Activated naive CD8-positive, alpha-beta T cell treated with anti-CD3 and anti-CD28 coated beads for 36 hours (primary cell): ENCODE data around the gene KRT36. TPM values are rescaled to one million over a fixed set of nuclear protein-coding genes. Genes with fewer than 3 reads are reported as not detected.
A peak's percentile ranks its signal among the peaks of the same experiment; 100 is the strongest.

ENCODE experiments used
- DNase-seq: peaks from one replicate; pipeline ENCODE4 v3.0.0; 2021
- H3K27ac Mint-ChIP-seq: one replicate; pipeline ENCODE4 v1.8.0; 2022; ENCODE audit warnings: mild to moderate bottlenecking, moderate library complexity, mixed read lengths
- H3K27me3 Mint-ChIP-seq: one replicate; pipeline ENCODE4 v1.8.0; 2022; ENCODE audit warnings: mild to moderate bottlenecking, mixed read lengths
- H3K36me3 Mint-ChIP-seq: one replicate; pipeline ENCODE4 v1.8.0; 2021; ENCODE audit warnings: mild to moderate bottlenecking, mixed read lengths
- H3K4me1 Mint-ChIP-seq: one replicate; pipeline ENCODE4 v1.8.0; 2021; ENCODE audit warnings: mixed read lengths
- H3K4me3 Mint-ChIP-seq: one replicate; pipeline ENCODE4 v1.8.0; 2022; ENCODE audit warnings: mild to moderate bottlenecking, moderate library complexity, mixed read lengths
- H3K9me3 Mint-ChIP-seq: one replicate; pipeline ENCODE4 v1.8.0; 2022; ENCODE audit warnings: mixed read lengths
- total RNA-seq, 2 experiments: library from RNA; stranded (reverse); gene quantifications; one replicate each; pipeline ENCODE4 v1.2.3, GENCODE V29; 2021

KRT36 gene
- total RNA-seq, 2 experiments from 2014 or later: not detected

DNA sequence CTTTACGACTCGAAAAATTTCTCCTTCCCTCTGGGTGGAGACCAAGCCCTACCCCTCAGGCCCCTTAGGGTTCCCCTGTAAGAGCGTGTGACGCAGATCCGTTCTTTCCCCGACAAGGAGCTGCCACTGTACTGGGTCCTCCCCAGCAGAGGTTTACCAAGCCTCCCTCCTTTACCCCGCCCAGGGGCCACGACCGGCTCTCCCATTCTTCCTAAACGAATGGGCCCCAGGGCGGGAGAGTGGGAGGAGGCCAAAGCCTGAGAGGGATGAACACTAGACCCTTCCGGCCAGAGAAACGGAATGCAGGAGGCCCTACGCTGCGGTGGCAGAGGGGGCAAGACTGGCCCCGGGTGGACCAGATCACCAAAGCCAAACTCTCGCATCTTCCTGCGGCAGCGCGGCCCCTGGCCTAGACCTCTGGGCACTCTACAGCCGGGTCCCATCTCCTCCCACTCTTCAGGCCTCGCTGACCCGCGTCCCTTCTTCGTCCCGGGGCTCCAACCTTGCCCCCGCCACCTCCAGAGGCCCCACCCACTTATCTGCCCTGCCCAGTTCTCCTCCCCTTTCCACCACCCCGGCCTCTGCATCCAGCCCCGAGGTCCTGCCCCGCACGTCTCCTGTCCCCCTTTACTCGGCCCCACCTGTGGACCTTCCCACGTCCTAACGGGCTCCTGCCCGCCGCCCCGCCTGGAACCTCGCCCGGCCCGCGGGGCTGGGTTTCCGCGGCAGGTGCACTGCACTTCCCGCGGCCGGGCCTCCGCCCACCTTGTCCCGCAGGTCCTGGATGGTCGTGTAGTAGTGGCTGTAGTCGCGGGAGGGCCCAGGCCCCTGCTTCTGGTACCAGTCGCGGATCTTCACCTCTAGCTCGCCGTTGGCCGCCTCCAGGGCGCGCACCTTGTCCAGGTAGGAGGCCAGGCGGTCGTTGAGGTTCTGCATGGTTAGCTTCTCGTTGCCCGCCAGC lies 37.6 kb upstream of the KRT36 start:
- Mint-ChIP-seq H3K36me3 (no peaks in the 10 kb centered on the region), H3K9me3 (no peaks in the 10 kb centered on the region), H3K27ac (no peak overlapping the region), H3K4me3 (peak overlapping the region; percentile 18), H3K27me3 (peaks cover 56% of the 10 kb centered on the region), H3K4me1 (peaks cover 14% of the 10 kb centered on the region)
- no peak for DNase-seq

DNA sequence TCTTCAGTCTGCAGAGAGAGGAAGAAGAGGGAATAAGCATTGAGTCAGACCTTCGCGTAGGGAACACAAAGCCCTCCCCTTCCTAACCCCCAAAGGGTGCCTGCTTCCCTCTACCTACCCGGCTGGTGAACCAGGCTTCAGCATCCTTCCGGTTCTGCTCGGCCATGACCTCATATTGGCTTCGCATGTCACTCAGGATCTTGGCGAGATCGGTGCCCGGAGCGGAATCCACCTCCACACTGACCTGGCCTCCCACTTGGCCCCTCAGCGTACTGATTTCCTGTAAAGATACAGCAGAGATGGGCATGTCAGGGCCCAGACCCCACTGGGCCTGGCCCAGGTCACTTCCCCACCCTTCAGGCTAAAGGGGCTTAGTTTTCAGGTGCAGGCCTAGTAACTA lies 34.6 kb upstream of the KRT36 start:
- Mint-ChIP-seq H3K27me3 (peaks cover 36% of the 10 kb centered on the region), H3K9me3 (no peaks in the 10 kb centered on the region)

DNA sequence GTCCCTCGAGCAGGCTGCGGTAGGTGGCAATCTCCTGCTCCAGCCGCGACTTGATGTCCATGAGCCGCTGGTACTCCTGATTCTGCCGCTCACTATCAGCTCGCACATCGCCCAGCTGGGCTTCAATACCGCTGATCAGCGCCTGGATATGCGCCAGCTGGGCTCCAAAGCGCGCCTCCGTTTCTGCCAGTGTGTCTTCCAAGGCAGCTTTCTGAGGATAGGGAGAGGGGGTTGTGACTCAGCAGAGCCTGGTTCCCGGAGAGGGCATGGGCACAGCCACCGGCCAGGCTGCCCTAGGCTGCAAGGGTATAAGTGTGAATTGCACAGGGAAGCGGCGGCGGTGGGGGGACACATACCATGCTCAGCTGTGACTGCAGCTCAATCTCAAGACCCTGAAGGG lies 34.1 kb upstream of the KRT36 start:
- no peak for DNase-seq
- H3K9me3 Mint-ChIP-seq: no peaks in the 10 kb centered on the region
- H3K4me3 Mint-ChIP-seq: no peak overlapping the region
- H3K27ac Mint-ChIP-seq: no peak overlapping the region
- no peaks in the 10 kb centered on the region for H3K36me3 Mint-ChIP-seq
- peaks cover 10% of the 10 kb centered on the region for H3K4me1 Mint-ChIP-seq
- peaks cover 31% of the 10 kb centered on the region for H3K27me3 Mint-ChIP-seq

More for the DNA sequence above, 34.6 kb upstream of the KRT36 start:
- H3K27ac Mint-ChIP-seq: no peak overlapping the region
- H3K4me3 Mint-ChIP-seq: no peak overlapping the region
- H3K4me1 Mint-ChIP-seq: peaks cover 14% of the 10 kb centered on the region
- no peak for DNase-seq
- H3K36me3 Mint-ChIP-seq: no peaks in the 10 kb centered on the region

DNA sequence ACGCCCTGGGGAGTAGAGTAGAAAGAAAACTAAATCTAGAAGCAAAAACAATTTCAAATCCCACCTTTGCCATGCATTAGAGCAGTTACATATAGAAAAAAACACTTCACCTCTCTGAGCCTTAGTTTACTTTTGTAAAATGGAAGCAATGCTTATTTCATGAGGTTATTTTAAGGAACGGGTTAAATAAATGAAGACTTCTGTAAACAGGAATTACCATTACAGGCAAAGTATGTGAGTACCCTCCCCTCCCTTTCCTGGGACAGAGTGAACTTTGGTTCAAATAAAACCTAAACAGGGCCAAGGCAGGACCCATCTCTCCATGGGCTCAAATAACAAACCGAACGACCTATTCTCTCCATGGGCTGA lies 33.5 kb upstream of the KRT36 start:
- no peaks in the 10 kb centered on the region for H3K36me3 Mint-ChIP-seq
- H3K27ac Mint-ChIP-seq: no peak overlapping the region
- H3K4me3 Mint-ChIP-seq: no peak overlapping the region
- DNase-seq: no peak
- peaks cover 7% of the 10 kb centered on the region for H3K4me1 Mint-ChIP-seq
- no peaks in the 10 kb centered on the region for H3K9me3 Mint-ChIP-seq
- peaks cover 25% of the 10 kb centered on the region for H3K27me3 Mint-ChIP-seq

DNA sequence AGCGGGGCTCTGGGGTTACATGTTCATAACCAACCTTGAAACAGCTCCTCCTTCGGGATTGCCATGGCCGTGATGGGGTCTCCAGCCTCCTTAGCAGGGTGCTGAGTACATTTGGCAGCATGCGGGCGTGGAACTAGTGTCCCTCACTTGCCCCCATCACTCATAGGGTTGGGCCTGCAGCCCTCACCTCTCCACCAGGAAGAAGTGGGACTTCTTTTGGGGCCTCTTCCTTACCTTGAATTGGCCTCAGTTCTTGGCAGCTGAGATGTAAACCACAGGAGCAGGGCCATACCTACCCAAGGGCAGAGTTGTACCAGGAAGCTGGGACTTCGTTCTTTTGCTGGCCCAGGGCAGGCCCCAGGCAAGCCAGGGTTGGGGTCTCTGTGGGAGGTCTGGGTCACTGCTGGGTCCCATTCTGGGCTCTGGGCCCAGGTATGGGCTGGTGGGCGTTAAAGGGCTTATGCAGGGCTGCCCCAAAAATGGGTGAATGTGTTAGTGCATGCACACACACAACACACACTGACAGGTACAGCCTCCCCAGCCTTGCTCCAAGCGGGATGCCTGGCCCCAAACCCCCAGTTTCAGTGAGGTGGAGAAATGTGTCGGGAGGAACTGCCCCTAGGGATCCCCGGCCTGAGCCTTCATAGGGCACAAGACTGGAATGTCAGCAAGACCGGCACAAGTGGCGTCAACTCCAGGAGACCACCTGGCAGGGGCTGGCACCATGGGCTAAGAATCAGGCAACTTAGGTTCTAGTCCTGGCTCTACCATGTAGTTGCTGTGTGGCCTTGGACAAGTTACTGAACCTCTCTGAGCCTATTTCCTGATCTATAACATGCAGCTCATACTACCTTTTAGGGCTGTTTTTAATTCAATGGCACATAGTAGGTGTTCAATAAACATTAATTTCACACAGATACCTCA lies 32.9 kb upstream of the KRT36 start:
- H3K4me3 Mint-ChIP-seq: no peak overlapping the region
- no peaks in the 10 kb centered on the region for H3K9me3 Mint-ChIP-seq
- peaks cover 19% of the 10 kb centered on the region for H3K27me3 Mint-ChIP-seq
- peaks cover 7% of the 10 kb centered on the region for H3K4me1 Mint-ChIP-seq
- H3K36me3 Mint-ChIP-seq: no peaks in the 10 kb centered on the region
- no peak for DNase-seq
- no peak overlapping the region for H3K27ac Mint-ChIP-seq

DNA sequence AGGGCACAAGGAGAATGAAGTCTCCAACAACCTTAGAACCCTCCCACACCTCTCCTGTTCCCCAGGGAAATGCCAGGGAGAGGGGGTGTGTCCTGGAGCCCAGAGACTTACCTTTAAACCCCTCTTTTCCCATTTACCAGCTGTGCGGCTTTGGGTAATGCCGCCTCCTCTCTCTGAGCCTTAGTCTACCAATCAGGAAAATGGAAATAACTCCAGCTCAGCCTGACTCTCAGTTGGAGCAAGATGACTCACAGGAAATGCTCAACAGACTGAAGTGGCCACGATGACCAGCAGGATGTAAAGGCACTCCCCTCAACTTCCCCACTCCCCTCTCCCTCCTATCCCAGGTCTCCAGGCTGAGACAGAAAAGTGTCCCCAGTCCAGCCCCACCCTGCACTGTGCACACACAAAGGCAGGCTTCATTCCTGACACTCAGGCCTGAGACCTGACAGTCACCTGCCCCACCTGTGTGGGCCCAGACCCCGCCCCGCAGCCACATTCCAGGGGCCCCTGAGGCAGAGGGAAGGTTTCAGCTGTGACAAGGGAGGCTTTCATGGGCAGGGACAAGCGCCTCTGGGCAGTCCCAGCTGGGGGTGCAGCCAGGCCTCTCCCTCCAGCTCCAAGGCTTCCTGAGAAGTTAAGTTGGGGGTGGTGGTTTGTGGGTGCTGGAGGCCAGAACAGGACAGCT lies 32.0 kb upstream of the KRT36 start:
- Mint-ChIP-seq H3K27me3 (peaks cover 11% of the 10 kb centered on the region), H3K4me1 (no peaks in the 10 kb centered on the region), H3K27ac (no peak overlapping the region), H3K36me3 (no peaks in the 10 kb centered on the region), H3K4me3 (no peak overlapping the region), H3K9me3 (no peaks in the 10 kb centered on the region)
- DNase-seq: no peak

DNA sequence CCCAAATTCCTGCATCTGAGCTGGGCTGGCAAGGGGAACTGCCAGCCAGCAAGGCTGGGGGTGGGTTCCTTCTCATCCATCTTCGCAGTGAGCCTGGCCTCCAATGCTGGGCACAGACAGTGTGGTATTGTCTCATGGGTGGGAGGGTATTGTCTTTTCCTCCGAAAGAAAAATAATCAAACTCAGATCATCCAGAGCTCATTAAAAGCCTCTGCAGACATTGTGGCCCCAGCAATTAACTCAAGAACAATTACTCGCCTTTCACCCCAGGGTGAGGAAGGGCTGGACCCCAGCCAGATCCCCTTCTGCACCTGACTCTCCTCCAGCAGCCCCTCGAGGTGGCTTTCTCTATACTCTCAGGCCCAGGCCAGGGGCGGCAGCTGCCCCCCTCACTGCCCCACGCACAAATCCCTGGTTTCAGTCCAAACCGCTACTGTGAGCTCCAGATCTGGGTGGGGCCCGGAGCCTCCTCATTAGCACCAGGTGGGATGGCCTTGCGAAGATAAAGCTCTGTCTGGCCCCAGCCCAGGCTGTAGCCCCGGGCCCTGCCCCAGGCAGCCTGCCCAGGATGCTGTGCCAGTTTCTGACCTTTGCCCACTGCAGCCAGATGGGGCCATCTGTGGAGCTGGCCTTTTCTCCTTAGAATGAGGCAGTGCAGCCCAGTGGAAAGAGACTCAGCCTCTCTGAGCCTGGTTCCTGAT lies 31.3 kb upstream of the KRT36 start:
- H3K36me3 Mint-ChIP-seq: no peaks in the 10 kb centered on the region
- no peak overlapping the region for H3K4me3 Mint-ChIP-seq
- H3K27ac Mint-ChIP-seq: no peak overlapping the region
- H3K4me1 Mint-ChIP-seq: no peaks in the 10 kb centered on the region
- DNase-seq: no peak
- H3K9me3 Mint-ChIP-seq: no peaks in the 10 kb centered on the region
- H3K27me3 Mint-ChIP-seq: peaks cover 5% of the 10 kb centered on the region

DNA sequence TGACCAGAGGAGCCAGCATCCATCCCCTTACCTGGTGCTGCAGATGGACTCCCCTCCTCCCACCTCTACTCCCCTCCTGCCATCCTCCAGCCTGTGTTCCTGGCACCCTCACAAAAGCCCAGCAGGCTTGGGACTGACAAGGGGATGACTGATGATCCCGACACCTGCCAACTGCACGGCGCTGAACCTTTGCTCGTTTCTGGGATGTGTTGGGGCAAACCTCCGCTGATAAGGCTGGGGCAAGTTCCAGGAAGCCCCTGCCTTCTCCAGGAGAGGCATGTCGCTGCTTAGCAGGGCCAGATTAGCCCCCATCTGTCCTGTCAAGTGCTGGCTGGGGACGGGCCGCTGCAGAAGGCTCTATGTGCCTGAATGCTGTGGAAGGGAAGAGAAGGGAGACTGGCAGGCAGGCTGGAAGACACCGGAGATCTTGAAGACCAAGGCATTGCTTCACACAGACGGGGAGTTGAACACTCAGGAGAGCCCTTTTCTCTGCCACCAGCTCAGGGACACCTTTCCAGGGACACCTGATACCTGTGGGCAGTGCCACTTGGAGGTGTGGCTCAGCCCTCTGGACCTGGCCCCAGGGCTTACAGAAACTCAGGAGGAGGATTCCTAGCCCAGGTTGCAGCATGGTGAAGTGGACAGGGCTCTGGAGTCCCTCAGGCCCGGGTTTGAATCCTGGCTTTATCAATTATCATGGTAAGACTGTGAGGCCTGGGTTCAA lies 30.0 kb upstream of the KRT36 start:
- Mint-ChIP-seq H3K4me1 (no peaks in the 10 kb centered on the region), H3K27me3 (no peaks in the 10 kb centered on the region), H3K36me3 (no peaks in the 10 kb centered on the region), H3K9me3 (no peaks in the 10 kb centered on the region), H3K27ac (no peak overlapping the region), H3K4me3 (no peak overlapping the region)
- DNase-seq: no peak

DNA sequence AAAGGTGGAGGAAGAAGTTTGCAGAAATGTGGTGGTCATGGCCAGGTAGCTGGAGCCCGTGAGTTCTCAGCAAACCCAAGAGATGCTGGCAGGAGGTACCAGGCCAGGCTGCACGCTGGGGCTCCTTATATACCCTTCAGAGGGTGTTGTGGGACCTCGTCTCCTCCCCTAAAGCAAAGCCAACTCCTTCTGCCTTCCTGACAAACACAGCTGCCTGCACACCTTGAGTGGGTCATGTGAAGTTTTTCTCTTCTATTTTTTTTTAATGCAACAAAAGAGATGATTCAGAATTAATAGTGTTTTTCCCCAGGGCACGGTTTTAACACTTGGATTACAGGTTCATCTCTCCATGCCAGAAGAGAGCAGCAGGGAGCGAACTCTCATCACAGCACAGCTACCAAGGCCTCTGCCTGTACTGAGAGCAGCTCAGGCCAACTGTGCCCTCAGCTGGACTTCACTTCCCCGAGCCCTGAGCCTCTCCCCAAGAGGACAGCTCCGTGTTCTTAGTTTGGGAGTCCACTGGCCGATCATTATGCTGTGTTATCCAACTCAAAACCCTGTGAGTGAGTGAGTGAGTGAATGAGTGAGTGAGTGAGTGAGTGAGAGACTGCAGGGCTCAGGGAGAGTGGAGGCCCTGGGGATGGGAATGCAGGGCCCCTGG lies 29.2 kb upstream of the KRT36 start, which contains the start of gene KRT15:
KRT15 (minus strand) TSS at position 102 of the 661 bp plus-strand sequence; CDS start at position 39, 63 bp downstream.
- no peaks in the 10 kb centered on the region for H3K36me3 Mint-ChIP-seq
- H3K4me1 Mint-ChIP-seq: no peaks in the 10 kb centered on the region
- H3K9me3 Mint-ChIP-seq: no peaks in the 10 kb centered on the region
- H3K4me3 Mint-ChIP-seq: no peak within 1 kb of the TSS
- no peak within 1 kb of the TSS for H3K27ac Mint-ChIP-seq
- no peak for DNase-seq
- no peaks in the 10 kb centered on the region for H3K27me3 Mint-ChIP-seq

DNA sequence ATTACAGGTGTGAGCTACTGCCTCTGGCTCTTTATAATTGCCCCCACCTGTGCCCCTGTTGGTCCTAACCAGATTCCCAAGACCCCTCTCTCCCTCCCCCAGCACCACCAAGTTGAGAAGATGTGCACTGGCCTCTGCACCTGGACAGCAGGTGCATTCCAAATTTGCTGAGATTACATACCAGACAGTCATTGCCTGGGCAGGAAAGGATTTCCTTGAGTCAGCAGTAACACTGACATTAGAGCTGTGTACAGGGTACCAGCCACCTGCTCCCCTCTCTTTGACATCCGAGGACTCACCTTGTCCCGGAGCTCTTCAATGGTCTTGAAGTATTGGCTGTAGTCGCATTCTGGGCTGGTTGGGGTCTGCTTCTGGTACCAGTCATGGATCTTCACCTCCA lies 28.3 kb upstream of the KRT36 start:
- Mint-ChIP-seq H3K9me3 (no peaks in the 10 kb centered on the region), H3K4me1 (no peaks in the 10 kb centered on the region), H3K27ac (no peak overlapping the region), H3K27me3 (no peaks in the 10 kb centered on the region), H3K4me3 (no peak overlapping the region), H3K36me3 (no peaks in the 10 kb centered on the region)
- no peak for DNase-seq

DNA sequence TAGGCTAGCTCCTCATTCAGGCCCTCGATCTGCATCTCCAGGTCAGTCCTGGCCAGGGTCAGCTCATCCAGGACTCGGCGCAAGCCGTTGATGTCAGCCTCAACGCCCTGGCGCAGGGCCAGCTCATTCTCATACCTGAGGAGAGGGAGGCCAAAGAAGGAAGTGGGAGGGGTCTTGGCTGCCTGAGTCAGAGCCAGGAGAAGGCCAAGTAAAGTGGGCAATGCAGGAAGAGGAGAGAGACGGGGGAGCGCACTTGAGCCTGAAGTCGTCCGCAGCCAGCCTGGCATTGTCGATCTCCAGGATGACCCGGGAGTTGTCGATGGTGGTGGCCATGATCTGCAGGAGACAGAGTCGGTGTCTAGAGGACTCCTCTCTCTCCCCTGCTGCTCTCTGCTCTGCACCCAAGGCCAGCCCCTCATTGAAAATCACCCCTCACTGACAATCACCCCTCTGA lies 27.1 kb upstream of the KRT36 start:
- H3K27me3 Mint-ChIP-seq: no peaks in the 10 kb centered on the region
- no peak overlapping the region for H3K4me3 Mint-ChIP-seq
- H3K9me3 Mint-ChIP-seq: no peaks in the 10 kb centered on the region
- no peaks in the 10 kb centered on the region for H3K4me1 Mint-ChIP-seq
- DNase-seq: no peak
- no peaks in the 10 kb centered on the region for H3K36me3 Mint-ChIP-seq
- no peak overlapping the region for H3K27ac Mint-ChIP-seq

DNA sequence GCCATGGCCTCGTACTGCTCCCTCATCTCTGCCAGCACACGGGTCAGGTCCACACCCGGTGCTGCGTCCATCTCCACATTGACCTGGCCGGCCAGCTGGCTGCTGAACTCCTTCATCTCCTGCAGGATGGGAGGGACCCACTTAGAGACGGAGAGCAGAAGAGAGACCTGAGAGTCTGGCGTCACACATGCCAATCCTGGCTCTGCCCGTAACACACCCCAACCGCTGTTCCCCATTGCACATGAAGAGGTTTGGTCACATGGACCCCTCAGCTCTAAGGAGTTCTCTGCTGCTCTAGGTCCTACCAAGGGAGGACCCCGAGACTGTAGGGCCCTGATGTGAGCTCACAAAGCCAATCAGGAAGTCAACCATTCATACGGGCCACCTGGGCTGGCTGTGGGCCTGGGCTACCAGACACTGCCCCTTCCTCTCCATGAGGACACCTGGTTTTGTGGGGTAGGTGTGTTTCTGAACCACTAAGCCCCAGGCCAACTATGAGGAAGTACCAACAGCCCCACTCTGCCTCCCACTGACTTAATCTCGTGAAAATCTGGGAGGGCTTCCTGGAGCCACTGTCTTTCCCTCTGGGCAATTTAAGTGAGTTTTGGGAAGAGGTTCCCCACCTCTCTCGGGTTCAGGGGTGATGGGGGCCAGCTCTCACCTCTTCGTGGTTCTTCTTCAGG lies 26.6 kb upstream of the KRT36 start:
- Mint-ChIP-seq H3K27ac (no peak overlapping the region), H3K4me1 (no peaks in the 10 kb centered on the region), H3K36me3 (no peaks in the 10 kb centered on the region), H3K9me3 (no peaks in the 10 kb centered on the region), H3K4me3 (no peak overlapping the region), H3K27me3 (no peaks in the 10 kb centered on the region)
- no peak for DNase-seq

DNA sequence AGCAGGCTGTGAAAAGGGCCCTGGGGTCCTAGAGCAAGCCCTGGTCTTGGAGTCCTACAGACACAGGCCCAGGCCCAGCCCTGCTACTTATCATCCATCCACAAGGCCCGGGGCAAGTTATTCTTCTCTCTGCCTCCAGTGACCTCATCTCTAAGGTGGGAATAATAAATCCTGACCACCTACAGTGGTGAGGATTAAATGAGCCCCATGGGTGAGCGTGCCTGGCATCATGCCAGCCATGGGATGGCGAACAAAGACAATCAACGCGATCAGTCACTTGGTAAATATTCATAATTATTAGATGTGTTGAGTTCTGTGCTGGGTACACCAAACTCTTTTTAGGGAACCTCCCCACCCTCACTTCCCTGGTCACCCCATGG lies 23.4 kb upstream of the KRT36 start:
- Mint-ChIP-seq H3K9me3 (no peaks in the 10 kb centered on the region), H3K36me3 (no peaks in the 10 kb centered on the region), H3K4me1 (no peaks in the 10 kb centered on the region), H3K4me3 (no peak overlapping the region), H3K27ac (no peak overlapping the region), H3K27me3 (no peaks in the 10 kb centered on the region)
- DNase-seq: no peak
